ENCODE results near the gene LCE2D.

- TF ChIP-seq ZFP3 (CRISPR knock-in tag; IDR thresholded peaks at IDR 0.05) (no peak), ZNF565 (CRISPR knock-in tag; conservative IDR thresholded peaks at IDR 0.05; ENCODE audit: low read depth) (no peak), ZC3H10 (CRISPR knock-in tag; IDR thresholded peaks at IDR 0.05) (no peak), RARB (CRISPR knock-in tag; IDR thresholded peaks at IDR 0.05) (no peak)
These were observed 9.8 kb downstream of the LCE2D start for GRCh38 chr1:152673016-152673415.
